Measurements from ENCODE around the gene TFB1M.

TFB1M gene

GRCh38 chr6:155303361-155303870 lies 10.9 kb downstream of the TFB1M start:
- POLR2A ChIA-PET, result no interaction called here
- CTCF ChIA-PET, result interaction anchor here (1.1 to 1.8 kb wide), 3 partner anchors 9 to 375 kb away, joined by 4 to 7 read pairs (median 6); no protein-coding TSS in a partner anchor
- Histone ChIP-seq H3K9me3 (ENCODE audit: control insufficient read depth, insufficient read depth, low read depth, low read length) (no peaks in the 10 kb centered on the region), H3K36me3 (ENCODE audit: control insufficient read depth in 2 of 2, insufficient read depth in 1 of 2, low read length in 2 of 2) (peaks cover 18 to 59% of the 10 kb centered on the region in 2 experiments), H3K4me3 (ENCODE audit: low read depth, low read length) (no peak overlapping the region), H3K4me1 (ENCODE audit: control insufficient read depth, insufficient read depth, low read length) (peaks cover 6% of the 10 kb centered on the region; the same call in 1 of the 2 replicates), H3K27ac (ENCODE audit: extremely low read depth, low read depth, low read length) (no peak overlapping the region)
- TF ChIP-seq ZNF274 (IDR thresholded peaks at IDR 0.05; ENCODE audit: low read length) (no peak), ZNF274 (tag by site-specific recombination; IDR thresholded peaks at IDR 0.05; ENCODE audit: borderline replicate concordance) (no peak), KLF7 (tag by site-specific recombination; IDR thresholded peaks at IDR 0.05; ENCODE audit: borderline replicate concordance) (no peak), ZFP3 (tag by site-specific recombination; IDR thresholded peaks at IDR 0.05; ENCODE audit: low read depth) (no peak), BCL6B (tag by site-specific recombination; IDR thresholded peaks at IDR 0.05) (no peak), ZNF449 (tag by site-specific recombination; IDR thresholded peaks at IDR 0.05) (no peak), PRDM6 (tag by site-specific recombination; IDR thresholded peaks at IDR 0.05) (no peak), ZNF175 (tag by site-specific recombination; IDR thresholded peaks at IDR 0.05) (no peak), ZNF335 (tag by site-specific recombination; conservative IDR thresholded peaks at IDR 0.05) (no peak), ZNF394 (tag by site-specific recombination; IDR thresholded peaks at IDR 0.05; ENCODE audit: borderline replicate concordance) (no peak), WT1 (tag by site-specific recombination; IDR thresholded peaks at IDR 0.05) (no peak), YY2 (tag by site-specific recombination; IDR thresholded peaks at IDR 0.05) (no peak), SP3 (tag by site-specific recombination; IDR thresholded peaks at IDR 0.05) (no peak), BCL11B (tag by site-specific recombination; IDR thresholded peaks at IDR 0.05; ENCODE audit: low read depth) (no peak)
- TF ChIP-seq, protein P1, sequence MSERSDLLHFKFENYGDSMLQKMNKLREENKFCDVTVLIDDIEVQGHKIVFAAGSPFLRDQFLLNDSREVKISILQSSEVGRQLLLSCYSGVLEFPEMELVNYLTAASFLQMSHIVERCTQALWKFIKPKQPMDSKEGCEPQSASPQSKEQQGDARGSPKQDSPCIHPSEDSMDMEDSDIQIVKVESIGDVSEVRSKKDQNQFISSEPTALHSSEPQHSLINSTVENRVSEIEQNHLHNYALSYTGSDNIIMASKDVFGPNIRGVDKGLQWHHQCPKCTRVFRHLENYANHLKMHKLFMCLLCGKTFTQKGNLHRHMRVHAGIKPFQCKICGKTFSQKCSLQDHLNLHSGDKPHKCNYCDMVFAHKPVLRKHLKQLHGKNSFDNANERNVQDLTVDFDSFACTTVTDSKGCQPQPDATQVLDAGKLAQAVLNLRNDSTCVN (tag by site-specific recombination; optimal IDR thresholded peaks at IDR 0.05), result no peak
- TF ChIP-seq, protein P2, sequence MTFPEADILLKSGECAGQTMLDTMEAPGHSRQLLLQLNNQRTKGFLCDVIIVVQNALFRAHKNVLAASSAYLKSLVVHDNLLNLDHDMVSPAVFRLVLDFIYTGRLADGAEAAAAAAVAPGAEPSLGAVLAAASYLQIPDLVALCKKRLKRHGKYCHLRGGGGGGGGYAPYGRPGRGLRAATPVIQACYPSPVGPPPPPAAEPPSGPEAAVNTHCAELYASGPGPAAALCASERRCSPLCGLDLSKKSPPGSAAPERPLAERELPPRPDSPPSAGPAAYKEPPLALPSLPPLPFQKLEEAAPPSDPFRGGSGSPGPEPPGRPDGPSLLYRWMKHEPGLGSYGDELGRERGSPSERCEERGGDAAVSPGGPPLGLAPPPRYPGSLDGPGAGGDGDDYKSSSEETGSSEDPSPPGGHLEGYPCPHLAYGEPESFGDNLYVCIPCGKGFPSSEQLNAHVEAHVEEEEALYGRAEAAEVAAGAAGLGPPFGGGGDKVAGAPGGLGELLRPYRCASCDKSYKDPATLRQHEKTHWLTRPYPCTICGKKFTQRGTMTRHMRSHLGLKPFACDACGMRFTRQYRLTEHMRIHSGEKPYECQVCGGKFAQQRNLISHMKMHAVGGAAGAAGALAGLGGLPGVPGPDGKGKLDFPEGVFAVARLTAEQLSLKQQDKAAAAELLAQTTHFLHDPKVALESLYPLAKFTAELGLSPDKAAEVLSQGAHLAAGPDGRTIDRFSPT (tag by site-specific recombination; IDR thresholded peaks at IDR 0.05), result no peak

DNA sequence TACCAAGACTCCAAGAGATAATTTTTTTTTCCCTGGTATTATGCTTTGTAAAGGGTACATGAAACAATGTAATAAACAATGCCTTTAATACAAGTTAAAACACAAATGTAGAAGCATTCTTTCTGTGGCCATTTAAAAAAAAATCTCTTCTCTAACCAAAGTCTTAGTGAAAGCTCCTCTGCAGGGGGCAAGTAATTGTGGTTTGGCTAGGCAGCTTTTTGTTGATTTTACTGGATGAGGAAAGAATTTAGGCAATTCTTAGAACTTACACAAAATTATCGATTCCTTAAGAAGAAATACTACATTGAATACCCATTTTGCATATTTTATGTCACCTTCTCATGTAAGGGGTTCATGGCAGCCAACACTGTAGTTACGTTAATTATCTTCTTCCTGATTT lies 12.4 kb downstream of the TFB1M start:
- no peaks in the 10 kb centered on the region for H3K9me3 ChIP-seq (ENCODE audit: control insufficient read depth, insufficient read depth, low read depth, low read length)
- H3K4me1 ChIP-seq (ENCODE audit: control insufficient read depth, insufficient read depth, low read length), result peaks cover 6% of the 10 kb centered on the region; the same call in 1 of the 2 replicates
- TF ChIP-seq ZNF660 (tag by site-specific recombination; IDR thresholded peaks at IDR 0.05) (no peak), FEZF1 (tag by site-specific recombination; IDR thresholded peaks at IDR 0.05) (peak; percentile 34; the same call in 1 of the 2 replicates), GFI1B (tag by site-specific recombination; IDR thresholded peaks at IDR 0.05) (0 out of 2 replicates have a peak, but pooled peaks have one; percentile 13), GLIS1 (tag by site-specific recombination; IDR thresholded peaks at IDR 0.05) (peak; percentile 55; the same call in 1 of the 2 replicates), PRDM6 (tag by site-specific recombination; IDR thresholded peaks at IDR 0.05) (peak; percentile 92), ZNF843 (tag by site-specific recombination; IDR thresholded peaks at IDR 0.05) (no peak)
- CTCF ChIA-PET, result interaction anchor here (0.6 to 1.8 kb wide), 4 partner anchors 15 to 934 kb away, joined by 3 to 4 read pairs (median 4); no protein-coding TSS in a partner anchor
- H3K36me3 ChIP-seq (ENCODE audit: control insufficient read depth in 2 of 2, insufficient read depth in 1 of 2, low read length in 2 of 2), result peaks cover 19 to 55% of the 10 kb centered on the region in 2 experiments
- no peak overlapping the region for H3K4me3 ChIP-seq (ENCODE audit: low read depth, low read length)
- no peak overlapping the region for H3K27ac ChIP-seq (ENCODE audit: extremely low read depth, low read depth, low read length)
- POLR2A ChIA-PET, result no interaction called here
